ENCODE measurements around the gene PEX16.

Gene PEX16

DNA sequence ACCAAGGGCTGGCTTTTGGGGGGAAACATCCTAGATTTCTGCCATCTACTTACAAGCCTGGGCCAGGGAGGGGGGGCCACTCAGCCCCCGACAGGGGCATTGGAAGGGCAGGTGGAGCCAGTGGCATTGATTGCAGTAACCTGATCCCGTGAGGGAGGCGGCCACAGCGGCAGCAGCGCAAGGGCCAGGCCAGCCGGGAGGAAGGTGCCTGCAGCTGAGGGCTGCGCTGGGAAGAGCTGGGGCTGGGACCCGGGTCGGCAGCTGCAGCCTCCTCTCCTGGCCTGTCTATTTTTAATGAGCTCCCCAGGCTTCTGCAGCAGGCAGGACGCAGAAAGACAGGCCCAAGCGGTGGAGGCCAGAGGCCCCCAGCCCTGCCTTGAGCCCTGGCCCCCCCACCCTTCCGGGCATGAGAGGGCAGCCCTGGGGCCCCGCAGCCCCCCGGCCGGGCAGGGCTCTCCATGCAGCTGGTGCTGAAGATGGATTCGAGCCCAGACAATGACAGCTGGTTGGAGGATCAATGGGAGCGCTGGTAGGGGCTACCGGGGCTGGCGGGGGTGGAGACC lies 21.2 kb downstream of the PEX16 start:
- no peak for FAIRE-seq

DNA sequence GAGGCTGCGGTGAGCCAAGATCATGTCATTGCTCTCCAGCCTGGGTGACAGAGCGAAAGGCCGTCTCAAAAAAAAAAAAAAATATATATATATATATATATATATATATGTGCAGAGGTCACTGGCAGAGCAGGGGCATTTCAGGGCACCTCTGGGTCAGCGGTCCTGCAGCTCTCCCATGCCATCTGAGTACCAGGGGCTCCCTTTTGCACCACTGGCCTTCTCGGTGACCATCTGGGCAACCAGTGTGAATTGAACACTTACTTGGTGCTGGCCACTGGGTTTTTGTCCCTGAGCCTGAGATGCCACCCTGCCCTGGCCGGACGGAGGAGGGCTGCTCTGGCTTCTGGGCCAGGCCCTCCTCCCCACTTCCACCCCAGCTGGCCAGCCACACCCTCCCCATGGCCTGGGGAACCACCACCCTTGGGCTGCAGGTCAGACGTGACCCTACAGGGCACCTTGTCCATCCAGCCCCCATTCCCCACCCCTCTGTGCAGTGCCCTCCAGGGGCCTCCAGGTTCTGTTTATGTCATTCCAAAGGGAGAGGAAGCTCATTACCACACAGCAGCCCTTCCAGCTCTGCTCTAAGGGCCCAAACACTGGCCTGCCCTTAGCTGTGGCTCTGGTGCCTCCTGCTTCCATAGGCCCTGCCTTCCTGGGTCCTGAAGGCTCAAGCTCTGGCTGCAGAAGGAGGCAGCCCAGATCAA lies 22.0 kb downstream of the PEX16 start:
- FAIRE-seq, result no peak

DNA sequence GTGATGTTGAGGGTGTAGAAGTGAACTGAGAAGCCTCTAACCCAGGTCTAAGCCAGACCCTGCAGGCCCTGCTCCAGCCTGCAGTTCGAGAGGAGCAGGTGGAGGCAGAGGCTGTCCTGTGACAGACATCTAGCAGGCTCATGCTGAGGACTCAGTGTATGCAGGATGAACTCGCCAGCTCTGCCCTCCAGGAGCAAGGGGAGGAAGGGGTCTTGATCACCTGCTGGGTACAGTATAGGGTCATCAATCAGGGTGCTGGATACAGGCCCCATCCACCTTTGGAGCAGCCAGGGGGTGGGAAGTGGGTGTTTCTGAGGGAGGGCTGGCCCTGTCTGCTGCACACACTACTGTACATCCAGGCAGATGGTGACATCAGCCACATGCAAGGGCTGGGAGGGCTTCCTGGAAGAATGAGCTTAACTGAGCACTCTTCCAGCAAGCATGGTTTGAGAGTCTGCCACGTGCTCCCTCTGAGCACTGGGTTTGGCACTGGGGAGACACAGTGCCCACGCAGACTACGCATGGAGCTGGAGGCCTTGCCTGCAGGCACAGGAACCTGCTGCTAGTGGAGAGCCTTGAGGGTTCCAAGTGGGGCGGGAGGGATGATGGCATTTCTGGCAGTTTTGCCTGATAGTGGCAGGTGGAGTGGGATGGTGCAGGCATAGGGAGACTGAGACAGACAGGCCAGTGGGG lies 23.0 kb downstream of the PEX16 start:
- no peak for FAIRE-seq

DNA sequence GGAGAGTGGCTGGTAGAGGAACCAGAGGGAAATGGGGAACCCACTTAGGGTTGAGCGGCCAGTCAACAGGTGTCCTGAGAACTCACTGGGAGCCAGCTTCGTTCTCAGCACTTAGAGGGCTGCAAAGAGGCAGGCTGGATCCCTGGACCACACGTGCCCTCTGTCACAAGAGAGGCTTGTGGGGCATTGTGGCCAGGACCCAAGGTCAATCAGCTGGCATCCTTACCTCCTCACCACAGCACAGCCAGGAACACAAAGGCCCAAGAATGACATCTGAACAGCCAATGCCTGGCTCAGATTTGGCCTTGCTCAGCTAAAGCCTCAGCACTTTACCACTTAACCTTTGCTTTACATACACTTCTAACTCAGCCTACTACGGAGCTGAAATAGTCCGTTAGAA lies 24.8 kb downstream of the PEX16 start:
- no peak for FAIRE-seq

DNA sequence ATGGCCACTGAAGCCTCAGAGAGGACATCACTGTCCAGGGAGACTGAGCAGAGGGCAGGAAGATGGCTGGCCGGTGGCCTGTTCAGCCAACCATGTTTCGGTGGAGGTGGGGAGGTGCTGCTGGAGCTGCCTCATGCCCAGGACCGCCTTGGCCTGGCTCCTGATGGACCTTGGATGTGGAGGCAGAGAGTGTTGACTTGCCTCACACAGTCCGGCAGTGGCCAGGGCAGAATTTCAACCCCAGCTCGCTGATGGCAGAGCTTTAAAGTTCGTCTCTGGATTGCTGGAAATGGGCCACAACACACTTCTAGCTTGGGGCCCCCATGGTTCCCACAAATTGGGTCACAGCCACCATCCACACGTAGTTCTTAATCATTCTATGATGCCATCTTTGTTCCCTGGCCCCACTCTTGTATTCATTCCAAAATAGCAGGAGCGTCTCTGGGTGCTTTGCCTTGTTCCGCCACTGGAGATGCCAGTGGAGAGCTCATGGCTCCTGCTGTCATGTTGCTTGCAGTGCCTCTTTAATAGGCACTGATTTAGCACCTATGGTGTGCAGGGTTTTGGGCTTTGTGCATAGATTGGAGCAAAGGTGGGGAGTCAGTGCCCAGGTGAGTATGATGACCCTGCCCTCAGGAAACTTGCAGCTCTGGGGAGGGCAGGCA lies 26.7 kb downstream of the PEX16 start:
- no peak for FAIRE-seq

DNA sequence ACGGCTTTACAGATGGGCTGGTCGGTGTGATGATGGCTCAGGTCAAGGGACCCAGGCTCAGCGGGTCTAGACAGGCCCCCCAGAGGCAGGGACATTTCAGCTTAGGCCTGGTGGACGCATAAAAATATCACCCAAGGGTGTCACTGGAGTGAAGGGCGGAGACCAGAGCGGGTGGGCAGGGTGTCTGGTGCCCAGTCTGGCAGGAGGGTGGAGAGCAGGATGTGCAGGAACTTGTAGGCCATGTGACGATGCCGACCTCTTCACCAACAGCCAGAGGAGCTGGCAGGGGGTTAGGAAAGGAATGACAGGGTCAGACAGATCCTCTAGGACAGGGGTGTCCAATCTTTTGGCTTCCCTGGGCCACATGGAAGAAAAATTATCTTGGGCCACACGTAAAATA lies 27.7 kb downstream of the PEX16 start:
- FAIRE-seq, result no peak

DNA sequence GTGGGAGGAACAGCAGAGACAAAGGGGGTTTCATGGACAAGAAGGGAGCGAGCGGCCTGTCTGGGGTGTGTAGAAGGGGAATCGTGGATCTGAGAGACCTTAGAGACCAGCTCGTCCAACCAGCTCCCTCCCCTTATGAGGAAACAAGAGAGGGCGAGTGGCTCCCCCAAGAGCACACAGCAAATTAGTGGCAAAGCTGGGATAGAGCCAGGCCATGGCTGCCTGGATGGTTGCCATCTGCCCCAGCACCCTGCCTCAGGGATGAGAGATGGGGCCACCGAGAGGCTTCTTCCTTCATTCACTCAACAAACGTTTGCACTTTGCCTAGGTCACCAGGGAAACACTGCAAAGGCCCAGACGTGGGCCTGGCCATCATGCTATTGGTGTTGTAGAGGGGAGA lies 28.1 kb downstream of the PEX16 start:
- FAIRE-seq, result no peak

DNA sequence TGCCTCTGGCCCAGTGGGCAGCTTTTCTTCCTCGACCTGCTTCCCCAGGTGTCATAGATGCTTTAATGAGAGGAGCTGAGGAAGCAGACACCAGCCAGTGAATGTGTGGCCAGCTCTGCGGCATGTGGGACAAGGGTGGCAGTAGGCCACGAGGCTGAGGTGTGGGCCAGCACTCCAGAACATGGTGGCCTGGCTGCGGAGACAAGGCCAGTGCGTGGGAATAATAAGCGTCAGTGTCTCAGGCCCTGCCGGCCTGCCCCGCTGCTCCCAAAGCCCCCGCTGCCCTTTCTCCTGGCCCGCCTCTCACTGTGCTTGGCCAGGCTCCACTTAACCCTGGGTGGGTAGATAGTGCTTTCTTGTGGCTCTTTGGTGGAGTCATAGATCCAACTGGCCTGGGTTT lies 30.1 kb downstream of the PEX16 start:
- no peak for FAIRE-seq

DNA sequence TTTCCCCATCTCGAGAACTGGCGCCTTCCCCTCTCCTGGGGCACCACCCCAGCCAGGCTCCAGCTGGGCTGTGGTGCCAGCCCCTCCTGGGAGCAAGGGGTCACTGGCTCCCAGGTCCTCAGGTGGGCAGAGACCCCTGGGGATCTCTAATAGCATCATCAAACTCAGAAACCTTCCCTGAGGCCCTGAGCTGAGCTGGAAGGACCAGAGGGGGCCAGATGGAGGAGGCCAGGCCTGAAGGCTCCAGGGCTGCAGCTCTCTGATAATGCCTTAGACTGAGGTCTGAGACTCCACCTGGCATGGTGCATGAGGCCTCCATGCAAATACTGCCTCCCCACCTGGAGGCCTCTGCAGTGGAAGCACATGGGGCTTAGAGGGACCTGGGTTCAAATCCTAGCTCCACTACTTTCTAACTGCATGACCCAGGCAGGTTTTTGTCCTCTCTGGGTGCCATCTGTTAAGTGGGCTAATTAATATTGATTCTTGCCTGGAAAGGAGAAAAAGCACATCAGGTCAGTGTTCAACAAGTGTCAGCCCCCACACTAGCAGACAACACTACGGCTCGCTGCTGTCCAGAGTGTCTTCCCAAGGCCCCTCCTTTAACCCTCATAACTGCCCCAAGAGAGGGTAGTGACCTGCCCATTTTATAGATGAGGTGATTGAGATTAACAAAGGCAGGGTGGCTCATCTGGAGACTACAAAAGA lies 30.7 kb downstream of the PEX16 start:
- no peak for FAIRE-seq

DNA sequence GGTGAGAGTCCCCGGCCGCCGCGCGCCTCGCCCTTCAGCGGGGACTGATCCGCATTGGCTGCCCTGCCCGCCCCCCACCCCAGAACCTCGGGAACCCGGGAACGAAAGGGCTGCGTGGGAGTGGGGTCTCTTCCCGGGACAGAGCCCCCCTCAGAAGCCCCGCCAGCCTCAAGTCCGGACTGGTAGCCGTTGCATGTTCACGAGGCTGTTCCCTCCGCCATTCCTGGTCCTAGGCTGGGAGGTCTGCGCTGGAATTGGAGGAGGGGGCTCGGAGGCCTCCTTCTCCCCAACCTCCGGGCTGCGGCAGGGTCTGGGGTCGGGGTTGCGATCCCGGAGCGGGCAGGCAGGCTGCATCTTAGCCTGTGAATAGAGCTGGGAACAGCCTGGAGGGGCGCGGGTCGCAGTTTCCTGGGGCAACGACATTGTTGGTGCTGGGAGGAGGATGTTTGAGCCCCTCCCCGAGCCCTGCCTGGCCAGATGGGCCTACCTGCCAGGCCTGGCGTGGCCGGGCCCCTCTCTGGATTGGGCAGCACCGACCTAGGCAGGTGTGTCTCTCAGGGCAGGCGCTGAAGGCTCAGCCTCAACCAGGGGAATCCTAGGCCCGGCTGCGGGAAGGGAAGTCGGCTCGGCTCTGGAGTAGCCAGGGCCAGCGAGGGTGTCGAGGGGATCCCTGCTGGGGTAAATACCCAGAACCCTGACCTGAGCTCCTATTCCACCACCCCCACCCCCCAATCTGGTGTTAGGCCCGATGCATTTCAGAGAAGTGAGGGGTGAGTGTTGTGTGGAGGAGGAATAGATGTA lies 31.6 kb downstream of the PEX16 start:
- no peak for FAIRE-seq

DNA sequence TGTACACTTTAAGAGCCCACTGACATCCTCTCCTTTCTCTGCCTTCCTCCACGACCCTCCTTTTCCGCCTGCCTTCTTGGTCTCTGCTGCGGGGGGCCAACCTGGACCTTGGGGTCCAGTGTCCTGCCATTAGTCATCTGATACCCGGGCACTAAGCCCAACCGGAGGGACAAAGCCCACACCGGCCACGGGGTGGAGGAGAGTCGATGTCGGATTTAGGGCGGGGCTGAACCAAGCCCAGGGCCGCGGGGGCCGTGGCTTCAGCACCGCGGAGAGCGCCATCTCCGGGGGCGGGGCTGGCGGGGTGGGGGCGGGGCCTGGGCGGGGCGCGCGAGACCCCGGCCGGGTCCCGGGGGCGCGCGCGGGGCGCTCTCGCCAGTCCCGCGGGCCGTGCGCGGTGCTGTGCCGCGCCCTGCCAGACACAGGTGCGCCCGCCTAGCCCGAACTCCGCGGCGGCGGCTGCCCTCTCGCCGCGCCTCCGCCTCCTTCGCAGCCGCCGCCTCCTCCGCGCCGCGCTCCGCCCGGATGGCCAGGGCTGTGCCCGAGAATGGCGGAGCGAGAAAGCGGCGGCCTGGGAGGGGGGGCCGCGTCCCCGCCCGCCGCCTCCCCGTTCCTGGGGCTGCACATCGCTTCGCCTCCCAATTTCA lies 32.3 kb downstream of the PEX16 start, which contains the start of gene MAPK8IP1:
TSS of gene MAPK8IP1 (plus strand) at position 378 of the 647 bp plus-strand sequence. CDS start at position 548, 170 bp downstream.
- FAIRE-seq, result no peak

DNA sequence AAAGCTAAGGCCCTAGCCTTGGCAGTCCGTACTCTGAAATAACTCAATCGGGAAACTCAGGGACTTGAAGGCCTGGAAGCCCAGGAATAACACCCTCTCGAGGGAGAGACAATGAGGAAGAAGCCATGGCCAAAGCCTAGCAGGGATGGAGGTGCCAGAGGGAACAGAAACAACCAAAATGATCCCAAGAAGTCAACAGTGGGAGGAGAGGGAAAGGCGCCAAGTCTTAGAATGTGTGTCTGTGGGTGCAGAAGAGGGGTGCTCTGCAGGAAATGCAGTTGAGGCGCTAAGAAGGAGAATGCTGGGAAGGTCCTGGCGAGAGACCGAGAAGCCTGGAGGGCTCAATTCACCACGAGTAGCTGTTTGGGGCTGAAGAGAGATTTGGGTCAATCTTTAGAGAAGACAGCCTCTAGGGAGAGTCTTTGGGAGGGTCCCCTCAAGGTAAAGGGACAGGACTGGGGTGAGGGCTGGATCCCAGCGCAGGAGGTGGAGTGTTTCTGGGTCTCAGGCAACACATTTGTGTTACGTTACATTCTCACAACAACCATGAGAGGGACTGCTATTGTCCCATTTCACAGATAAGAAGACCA lies 33.0 kb downstream of the PEX16 start:
- FAIRE-seq, result no peak

DNA sequence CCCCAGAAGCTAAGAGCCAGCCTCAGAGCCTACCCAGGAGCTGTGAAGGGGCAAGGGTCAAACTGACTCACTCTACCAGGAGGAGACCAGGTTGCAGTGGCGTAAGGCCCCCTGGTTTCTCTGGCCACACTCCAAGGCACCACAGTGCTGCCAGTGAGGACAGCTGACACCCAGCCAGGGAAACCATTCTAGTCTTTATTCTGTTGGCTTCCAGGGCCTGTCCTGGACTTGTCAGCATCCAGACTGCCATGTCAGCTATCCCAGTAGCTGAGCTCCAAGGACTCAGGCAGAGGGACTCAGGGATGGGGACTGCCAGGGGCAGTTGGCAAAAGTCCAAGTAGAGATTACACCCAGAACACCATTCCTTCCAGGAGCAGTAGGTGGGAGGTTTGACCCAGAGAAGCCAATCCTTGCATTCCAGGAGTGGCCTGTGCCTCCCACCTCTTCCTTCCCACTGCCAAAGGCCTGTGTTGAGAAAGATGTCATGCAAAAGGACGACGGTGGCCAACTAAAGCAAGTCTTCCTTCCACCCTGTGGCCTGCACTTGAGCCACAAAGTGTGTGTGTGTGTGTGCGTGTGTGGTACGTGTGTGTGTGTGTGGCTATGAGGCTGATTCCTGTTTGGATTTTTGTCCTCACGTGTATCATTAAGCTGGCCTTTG lies 35.8 kb downstream of the PEX16 start:
- no peak for FAIRE-seq

DNA sequence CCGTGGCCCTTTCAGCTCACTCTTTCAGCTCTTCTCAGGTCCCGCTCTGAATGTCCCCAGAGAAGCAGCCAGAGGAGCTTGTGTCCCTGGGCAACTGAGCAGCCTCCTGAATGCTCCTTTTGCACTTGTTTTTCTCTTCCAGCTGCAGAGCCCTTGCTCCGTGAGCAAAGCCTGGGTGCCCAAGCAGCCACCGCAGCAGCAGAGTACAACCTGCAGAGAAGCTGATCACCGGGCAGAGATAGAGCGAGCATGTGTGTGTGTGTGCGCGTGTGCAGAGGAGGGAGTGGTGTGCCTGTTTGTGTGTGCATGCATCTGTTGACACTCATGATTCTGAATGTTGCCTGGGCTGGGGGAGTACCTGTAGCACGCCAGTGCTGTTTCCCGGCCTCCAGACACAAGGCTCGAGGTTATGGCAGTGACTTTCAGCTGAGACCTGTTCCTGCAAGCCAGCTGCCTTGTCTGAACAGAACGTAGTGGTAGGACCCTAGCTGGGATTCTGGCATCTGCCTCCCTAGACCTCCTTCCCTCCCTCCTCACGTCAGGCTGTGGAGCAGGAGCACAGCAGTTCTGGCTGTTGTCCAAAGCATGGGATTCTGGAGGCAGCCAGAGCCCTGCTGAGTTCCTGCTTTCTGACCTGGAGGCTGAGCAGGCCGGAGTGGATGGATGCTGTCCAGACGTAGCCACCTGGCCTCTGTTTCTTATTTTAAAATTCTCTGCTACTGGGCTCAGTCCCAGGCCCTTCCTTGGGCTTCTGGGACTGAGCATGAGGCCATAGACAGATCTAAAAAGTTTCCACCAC lies 36.7 kb downstream of the PEX16 start:
- FAIRE-seq, result no peak

DNA sequence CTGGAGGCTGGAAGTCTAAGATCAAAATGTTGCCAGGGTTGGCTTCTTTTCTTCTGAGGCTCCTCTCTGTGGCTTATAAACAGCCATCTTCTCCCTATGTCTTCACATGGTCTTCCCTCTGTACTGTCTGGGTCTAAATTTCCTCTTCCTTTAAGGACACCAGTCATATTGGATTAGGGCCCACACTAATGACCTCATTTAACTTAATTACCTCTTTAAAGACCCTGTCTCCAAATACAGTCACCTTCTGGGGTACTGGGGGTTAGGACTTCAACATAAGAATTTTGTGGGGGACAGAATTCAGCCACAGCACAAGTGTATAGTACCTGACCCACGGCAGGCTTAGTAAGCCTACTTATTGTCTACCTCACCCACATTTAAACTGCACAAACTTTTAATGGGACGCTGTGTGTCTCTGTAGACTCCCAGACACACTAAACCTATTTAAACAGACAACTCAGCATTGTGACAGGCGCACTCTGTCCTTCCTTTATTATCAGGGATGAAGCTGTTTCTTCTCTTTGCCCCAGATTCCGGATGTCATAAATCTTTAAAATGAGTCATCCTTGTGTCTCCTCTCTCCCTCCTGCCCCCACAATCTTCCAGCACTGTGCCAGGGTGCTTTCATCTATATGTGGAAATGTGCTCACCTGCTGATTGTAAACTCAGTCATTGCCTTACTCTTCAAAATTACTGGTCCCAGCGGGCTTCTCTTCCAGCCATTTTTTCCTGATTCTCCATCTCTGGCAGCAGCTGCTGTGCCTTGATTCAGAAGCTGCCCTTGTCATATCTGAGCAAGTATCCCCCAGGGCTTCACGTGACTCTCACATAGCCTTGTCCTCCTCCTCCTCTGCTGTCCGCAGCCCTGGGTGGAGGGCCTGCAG lies 37.6 kb downstream of the PEX16 start:
- FAIRE-seq, result no peak

DNA sequence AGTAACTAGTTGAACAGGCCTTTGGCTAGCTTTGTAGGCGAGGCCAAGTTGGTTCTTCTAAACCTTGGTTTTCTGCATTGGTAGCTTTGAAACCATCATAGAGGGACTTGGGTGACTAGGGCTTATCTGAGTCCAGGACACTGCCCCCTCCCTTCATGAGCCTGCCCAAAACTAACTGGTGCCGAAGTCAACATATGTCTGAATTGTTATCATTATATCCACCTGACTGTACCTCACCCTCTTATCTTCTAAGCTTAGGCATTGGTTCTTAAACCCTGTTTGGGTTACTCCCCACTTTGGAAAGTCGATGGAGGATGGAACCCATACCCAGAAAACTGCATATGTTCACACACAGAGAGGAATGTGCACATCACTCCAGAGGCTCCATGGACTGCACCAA lies 39.8 kb downstream of the PEX16 start:
- FAIRE-seq, result no peak

DNA sequence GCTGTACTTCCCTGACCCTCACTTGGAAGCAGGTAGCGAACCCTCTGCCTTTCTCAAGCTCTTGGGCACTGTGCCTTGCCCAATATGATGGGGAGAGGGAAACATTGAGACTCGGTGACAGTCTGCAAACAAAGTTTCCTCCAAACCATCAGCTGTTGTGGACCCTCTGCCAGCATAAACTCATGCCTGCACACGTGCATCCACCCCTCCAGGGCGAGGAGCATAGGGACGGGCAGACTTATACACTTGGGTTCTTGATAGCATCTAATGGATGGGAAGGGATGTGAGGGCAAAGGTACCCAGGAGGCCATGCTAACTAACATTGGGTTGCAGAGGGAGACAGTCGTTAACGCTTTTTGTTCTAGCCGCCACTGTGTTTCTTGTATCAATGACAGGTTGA lies 40.5 kb downstream of the PEX16 start:
- no peak for FAIRE-seq

DNA sequence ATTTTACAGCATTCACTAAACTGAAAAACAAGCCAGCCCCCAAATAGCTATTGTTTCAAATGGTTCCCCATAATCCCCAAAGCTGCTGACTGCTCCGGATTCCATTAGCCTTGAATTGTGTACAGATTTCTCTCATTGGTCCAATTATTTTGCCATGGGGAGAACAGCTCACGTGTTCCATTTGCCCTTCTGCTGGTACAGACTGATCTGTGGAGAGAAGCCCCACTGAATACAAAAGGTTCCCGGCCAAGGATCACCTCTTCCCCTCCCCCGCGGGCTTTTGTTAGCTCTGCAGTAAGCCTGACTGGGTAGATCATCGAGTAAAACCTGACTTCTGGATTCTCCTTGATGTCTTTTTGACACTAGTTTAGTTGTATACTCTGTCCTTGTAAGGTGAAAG lies 41.3 kb downstream of the PEX16 start:
- FAIRE-seq, result no peak
